Small intestine (tissue), 7 donors: ENCODE measurements around the gene ITPR3. TPM values are rescaled to one million over a fixed set of nuclear protein-coding genes. Genes with fewer than 3 reads are reported as not detected.

Experiments
- DNase-seq, 2 donors: peaks; one replicate each; pipeline versions ENCODE4 v3.0.0 to v3.0.0-alpha.2; 2013
- FAIRE-seq: peaks from 2 replicates; lab custom pipeline; 2012; peaks lifted over from hg19 to GRCh38; lab: Jason Lieb, UNC
- H3K27ac ChIP-seq, 3 donors: one replicate each; pipeline ENCODE4 v1.5.1; 2013; ENCODE audit warnings: low read length in 2 of 3, mild to moderate bottlenecking in 2 of 3, control low read depth in 1 of 3, inconsistent platforms in 1 of 3, low read depth in 1 of 3, moderate library complexity in 1 of 3
- H3K27me3 ChIP-seq, 3 donors: one replicate each; pipeline ENCODE4 v1.6.1; 2013; ENCODE audit warnings: low read length in 3 of 3, inconsistent platforms in 1 of 3; ENCODE audit not compliant: control insufficient read depth in 3 of 3, insufficient read depth in 3 of 3
- H3K36me3 ChIP-seq, 3 donors: one replicate each; pipeline ENCODE4 v1.6.1; 2013; ENCODE audit warnings: low read length in 3 of 3, inconsistent platforms in 1 of 3, low read depth in 1 of 3, mild to moderate bottlenecking in 1 of 3, moderate library complexity in 1 of 3; ENCODE audit not compliant: control insufficient read depth in 3 of 3, insufficient read depth in 2 of 3
- H3K4me1 ChIP-seq, 3 donors: one replicate each; pipeline ENCODE4 v1.6.1; 2013; ENCODE audit warnings: low read length in 2 of 3, inconsistent platforms in 1 of 3, low read depth in 1 of 3, mild to moderate bottlenecking in 1 of 3, moderate library complexity in 1 of 3; ENCODE audit not compliant: control insufficient read depth in 3 of 3, insufficient read depth in 2 of 3
- H3K4me3 ChIP-seq, 3 donors: one replicate each; pipeline ENCODE4 v1.5.1; 2013; ENCODE audit warnings: low read length in 3 of 3, control low read depth in 1 of 3, inconsistent platforms in 1 of 3, low read depth in 1 of 3, mild to moderate bottlenecking in 1 of 3, moderate library complexity in 1 of 3
- H3K9me3 ChIP-seq, 2 donors: one replicate each; pipeline ENCODE4 v1.6.1; 2013; ENCODE audit warnings: low read depth in 1 of 2, low read length in 1 of 2; ENCODE audit not compliant: control insufficient read depth in 2 of 2, insufficient read depth in 1 of 2
- WGBS, 3 donors: extraction: QIAGEN DNeasy Blood & Tissue Kit; methylation state at CpG; one replicate each; pipeline ENCODE4 v1.1.7; 2013; 5-methylcytosine and 5-hydroxymethylcytosine counted together
- polyA plus RNA-seq, 4 donors: library from polyadenylated mRNA; stranded (reverse) in 3 of 4; unstranded in 1 of 4; fragments of 200-250 nt in 3 of 4; fragments of 120-200 nt in 1 of 4; gene quantifications; one replicate each; pipeline versions ENCODE4 v1.2.1 to v1.2.3, GENCODE V29; 2013
- donor health status: healthy with polysubstance abuse.
- donor health status: control.
- donor health status: control.
- donor health status: Bipolar disorder and iron deficiency.
- donor health status: healthy.

ITPR3 gene
- polyA plus RNA-seq, 4 donors = 51.6 to 62.9 (median 59.1) TPM

- Histone ChIP-seq H3K27ac (peak overlapping the region in 2 of 3 donors; percentile 46 to 65), H3K4me3 (no peak overlapping the region), H3K9me3 (no peaks in the 10 kb centered on the region), H3K4me1 (peaks cover 0 to 45% (median 2%) of the 10 kb centered on the region in 3 donors), H3K36me3 (peaks cover 0 to 59% (median 15%) of the 10 kb centered on the region in 3 donors), H3K27me3 (no peaks in the 10 kb centered on the region)
- DNase-seq = peak in 1 of 2 donors; percentile 76
- FAIRE-seq = no peak
- WGBS, 3 donors = 28 to 60% (median 39%) methylated on average over 3 of the region's 3 CpGs
Observed at GRCh38 chr6:33638556-33638955, 17.4 kb downstream of the ITPR3 start.

- FAIRE-seq = no peak
- 95 to 96% (median 96%) methylated on average over 1 of the region's 1 CpG for WGBS, 3 donors
- Histone ChIP-seq H3K9me3 (no peaks in the 10 kb centered on the region), H3K27ac (peak overlapping the region in 1 of 3 donors; percentile 4), H3K4me1 (peaks cover 0 to 37% (median 2%) of the 10 kb centered on the region in 3 donors), H3K27me3 (no peaks in the 10 kb centered on the region), H3K4me3 (no peak overlapping the region), H3K36me3 (peaks cover 0 to 63% (median 15%) of the 10 kb centered on the region in 3 donors)
- no peak for DNase-seq
Observed at GRCh38 chr6:33639559-33639958, 18.4 kb downstream of the ITPR3 start.

GRCh38 chr6:33640361-33640760 lies 19.2 kb downstream of the ITPR3 start:
- Histone ChIP-seq H3K4me1 (peaks cover 0 to 29% (median 2%) of the 10 kb centered on the region in 3 donors), H3K27ac (no peak overlapping the region), H3K36me3 (peaks cover 0 to 56% (median 15%) of the 10 kb centered on the region in 3 donors), H3K9me3 (no peaks in the 10 kb centered on the region), H3K4me3 (no peak overlapping the region), H3K27me3 (no peaks in the 10 kb centered on the region)
- no peak for DNase-seq
- no peak for FAIRE-seq
- WGBS, 3 donors = 88 to 91% (median 88%) methylated on average over 13 of the region's 13 CpGs

- H3K9me3 ChIP-seq = no peaks in the 10 kb centered on the region
- H3K27me3 ChIP-seq = no peaks in the 10 kb centered on the region
- H3K4me1 ChIP-seq = peaks cover 0 to 28% (median 2%) of the 10 kb centered on the region in 3 donors
- no peak overlapping the region for H3K4me3 ChIP-seq
- FAIRE-seq = no peak
- H3K36me3 ChIP-seq = peaks cover 0 to 61% (median 15%) of the 10 kb centered on the region in 3 donors
- 87 to 93% (median 89%) methylated on average over 15 of the region's 15 CpGs for WGBS, 3 donors
- no peak overlapping the region for H3K27ac ChIP-seq
- DNase-seq = no peak
Observed at GRCh38 chr6:33641144-33641543, 20.0 kb downstream of the ITPR3 start.

GRCh38 chr6:33641602-33642001 lies 20.5 kb downstream of the ITPR3 start:
- Histone ChIP-seq H3K27me3 (no peaks in the 10 kb centered on the region), H3K4me3 (no peak overlapping the region), H3K4me1 (peaks cover 0 to 26% (median 2%) of the 10 kb centered on the region in 3 donors), H3K36me3 (peaks cover 0 to 60% (median 15%) of the 10 kb centered on the region in 3 donors), H3K9me3 (no peaks in the 10 kb centered on the region), H3K27ac (no peak overlapping the region)
- no peak for FAIRE-seq
- DNase-seq = no peak
- whole genome bisulfite sequencing, 3 donors = 82 to 90% (median 87%) methylated on average over 5 to 7 of the region's 7 CpGs

GRCh38 chr6:33642897-33643296 lies 21.8 kb downstream of the ITPR3 start:
- Histone ChIP-seq H3K27me3 (no peaks in the 10 kb centered on the region), H3K36me3 (peaks cover 0 to 61% (median 22%) of the 10 kb centered on the region in 3 donors), H3K4me3 (no peak overlapping the region), H3K4me1 (peaks cover 0 to 16% (median 0%) of the 10 kb centered on the region in 3 donors), H3K27ac (no peak overlapping the region), H3K9me3 (no peaks in the 10 kb centered on the region)
- FAIRE-seq = no peak
- no peak for DNase-seq
- WGBS, 3 donors = 63 to 72% (median 63%) methylated on average over 4 of the region's 4 CpGs

- WGBS, 3 donors = 65 to 70% (median 66%) methylated on average over 4 of the region's 4 CpGs
- Histone ChIP-seq H3K36me3 (peaks cover 0 to 83% (median 17%) of the 10 kb centered on the region in 3 donors), H3K27me3 (no peaks in the 10 kb centered on the region), H3K9me3 (no peaks in the 10 kb centered on the region), H3K27ac (no peak overlapping the region), H3K4me3 (no peak overlapping the region), H3K4me1 (no peaks in the 10 kb centered on the region)
- FAIRE-seq (no peak), DNase-seq (no peak)
Observed at GRCh38 chr6:33651403-33651802, 30.3 kb downstream of the ITPR3 start.

GRCh38 chr6:33652002-33652401 lies 30.9 kb downstream of the ITPR3 start:
- no peak for FAIRE-seq
- no peak overlapping the region for H3K27ac ChIP-seq
- no peak overlapping the region for H3K4me3 ChIP-seq
- peaks cover 4 to 83% (median 21%) of the 10 kb centered on the region in 3 donors for H3K36me3 ChIP-seq
- 80 to 89% (median 89%) methylated on average over 5 of the region's 5 CpGs for WGBS, 3 donors
- no peak for DNase-seq
- H3K27me3 ChIP-seq = no peaks in the 10 kb centered on the region
- no peaks in the 10 kb centered on the region for H3K9me3 ChIP-seq
- H3K4me1 ChIP-seq = no peaks in the 10 kb centered on the region
